Testis (tissue), 3 donors: ENCODE data around the gene GTSE1. TPM values are rescaled to one million over a fixed set of nuclear protein-coding genes. Genes with fewer than 3 reads are reported as not detected.

ENCODE experiments used
- DNase-seq: peaks from one replicate; pipeline ENCODE4 v3.0.0-alpha.2; 2019
- H3K27ac ChIP-seq, 2 donors: fragments of 200-600 bp; sonication (generic); one replicate each; pipeline ENCODE4 v1.5.1; 2019
- H3K27me3 ChIP-seq: fragments of 200-600 bp; sonication (generic); one replicate; pipeline ENCODE4 v1.5.1; 2019
- H3K36me3 ChIP-seq: fragments of 200-600 bp; sonication (generic); one replicate; pipeline ENCODE4 v1.5.1; 2017; ENCODE audit warnings: low read depth; ENCODE audit errors: missing control alignments
- H3K4me1 ChIP-seq: fragments of 200-600 bp; sonication (generic); one replicate; pipeline ENCODE4 v1.5.1; 2019
- H3K4me3 ChIP-seq, 2 donors: fragments of 200-600 bp; sonication (generic); one replicate each; pipeline ENCODE4 v1.5.1; 2017 to 2019
- H3K9me3 ChIP-seq: fragments of 200-600 bp; sonication (generic); one replicate; pipeline ENCODE4 v1.5.1; 2017
- CTCF ChIP-seq, 3 experiments: fragments of 450-650 bp in 2 of 3; fragments of 200-600 bp in 1 of 3; sonication (generic) in 1 of 3; IDR thresholded peaks; one replicate each; pipeline ENCODE4 v1.5.1; 2016 to 2019; ENCODE audit warnings: antibody characterized with exemption in 3 of 3, mild to moderate bottlenecking in 2 of 3, moderate library complexity in 1 of 3
- POLR2A ChIP-seq: fragments of 450-650 bp; IDR thresholded peaks from one replicate; pipeline ENCODE4 v1.6.1; 2017; ENCODE audit warnings: antibody characterized with exemption, mild to moderate bottlenecking, moderate library complexity
- WGBS, 2 donors: methylation state at CpG; one replicate each; pipeline ENCODE4 v1.1.5; 2018; 5-methylcytosine and 5-hydroxymethylcytosine counted together
- intact Hi-C: fragments of 100-400 bp; cut with DNase I; formaldehyde crosslinking; loops from one replicate; pipeline ENCODE4 v1.15.1; 2023; ENCODE audit warnings: low total_unique reads
- polyA plus RNA-seq: library from polyadenylated mRNA; stranded (reverse); fragments of 350-450 nt; fragmentation: Illumina TruSeq; extraction: RNeasy Lipid Tissue Mini Kit (QIAGEN cat#74804); gene quantifications from one replicate; pipeline ENCODE4 v1.2.3, GENCODE V29; 2014; ENCODE audit warnings: low read depth, low replicate concordance; ENCODE audit not compliant: insufficient read depth
- total RNA-seq, 2 donors: library from RNA; depleted of rRNA; stranded (reverse); fragments of >200 nt; gene quantifications; one replicate each; pipeline ENCODE4 v1.2.3, GENCODE V29; 2016

The GTSE1 gene
- total and polyA plus RNA-seq, 3 donors from 2014 or later: 9.0 to 22.9 (median 10.0) TPM

- Histone ChIP-seq H3K27ac (no peak overlapping the region), H3K36me3 (no peaks in the 10 kb centered on the region), H3K4me3 (no peak overlapping the region), H3K9me3 (no peaks in the 10 kb centered on the region), H3K4me1 (no peaks in the 10 kb centered on the region), H3K27me3 (no peaks in the 10 kb centered on the region)
- TF ChIP-seq POLR2A (no peak), CTCF (IDR thresholded peaks at IDR 0.05) (no peak)
- WGBS, 2 donors: 82 to 93% methylated on average over 14 to 17 of the region's 17 CpGs
- intact Hi-C loops: no loop called here
- DNase-seq: no peak
These were observed 6.4 kb upstream of the GTSE1 start for GRCh38 chr22:46290121-46290842.

DNA sequence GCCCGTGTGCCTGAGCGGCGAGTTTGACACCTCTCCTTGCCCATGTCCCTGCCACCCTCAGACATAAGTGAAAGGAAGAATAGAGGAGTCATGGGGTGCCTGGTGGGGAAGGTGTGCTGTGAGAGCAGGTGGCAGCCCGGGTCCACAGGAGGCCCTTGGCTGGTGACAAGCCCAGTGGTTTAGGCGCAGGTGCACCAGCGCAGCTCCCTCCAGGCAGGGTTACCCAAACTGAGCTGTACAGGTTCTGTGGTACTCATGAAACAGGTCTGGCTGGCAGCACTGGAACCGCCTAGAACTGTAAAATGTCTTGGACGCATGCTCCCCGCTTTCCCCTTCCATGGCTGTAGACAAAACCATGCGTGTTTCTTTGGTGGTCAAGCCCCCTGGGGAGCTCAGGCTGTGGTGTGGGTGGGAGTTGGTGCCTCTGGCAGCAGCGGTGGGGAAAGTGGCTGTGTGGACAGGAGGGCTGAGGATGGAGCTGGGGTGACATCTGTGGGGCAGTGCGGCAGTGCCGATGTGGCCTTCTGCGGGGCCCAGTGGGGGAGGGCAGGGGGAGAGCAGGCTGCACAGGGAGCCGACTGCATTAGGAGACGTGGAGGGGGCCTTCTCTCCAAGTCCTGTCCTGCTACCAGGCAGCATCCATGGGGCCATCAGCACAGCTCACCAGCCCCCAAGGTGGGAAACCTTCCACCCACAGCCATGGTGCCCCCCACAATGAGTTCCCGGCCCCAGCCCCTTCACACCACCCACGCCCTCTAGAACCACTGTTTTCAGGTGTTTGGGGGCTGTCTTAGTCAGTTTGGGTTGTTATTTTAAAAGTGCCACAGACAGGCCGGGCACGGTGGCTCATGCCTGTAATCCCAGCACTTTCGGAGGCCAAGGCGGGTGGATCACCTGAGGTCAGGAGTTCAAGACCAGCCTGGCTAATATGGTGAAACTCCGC lies 5.6 kb upstream of the GTSE1 start:
- Histone ChIP-seq H3K4me1 (peaks cover 5% of the 10 kb centered on the region), H3K9me3 (no peaks in the 10 kb centered on the region), H3K27ac (no peak overlapping the region), H3K4me3 (no peak overlapping the region), H3K36me3 (no peaks in the 10 kb centered on the region), H3K27me3 (no peaks in the 10 kb centered on the region)
- intact Hi-C loops: no loop called here
- TF ChIP-seq CTCF (IDR thresholded peaks at IDR 0.05) (no peak), POLR2A (no peak)
- WGBS, 2 donors: 90 to 99% methylated on average over 13 to 23 of the region's 23 CpGs
- DNase-seq: no peak

DNA sequence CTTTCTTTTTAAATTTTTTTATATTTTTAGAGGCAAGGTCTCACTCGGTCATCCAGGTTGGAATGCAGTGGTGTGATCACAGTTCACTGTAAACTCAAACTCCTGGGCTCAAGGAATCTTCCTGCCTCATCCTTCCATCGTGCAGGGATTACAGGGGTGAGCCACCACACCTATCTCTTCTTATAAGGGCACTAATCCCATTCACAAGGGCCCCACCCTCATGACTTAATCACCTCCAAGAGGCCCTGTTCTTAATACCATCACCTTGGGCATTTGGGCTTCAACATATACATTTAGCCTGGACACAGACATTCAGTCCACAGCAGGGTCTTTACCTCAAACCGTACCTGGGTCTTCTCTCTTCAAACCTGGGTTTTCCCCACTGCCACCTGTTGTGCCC lies 4.5 kb upstream of the GTSE1 start:
- no peak for DNase-seq
- Histone ChIP-seq H3K36me3 (no peaks in the 10 kb centered on the region), H3K4me3 (no peak overlapping the region), H3K4me1 (peaks cover 11% of the 10 kb centered on the region), H3K27ac (no peak overlapping the region), H3K27me3 (no peaks in the 10 kb centered on the region), H3K9me3 (no peaks in the 10 kb centered on the region)
- intact Hi-C loops: no loop called here
- WGBS, 2 donors: 74 to 89% methylated on average over 3 of the region's 3 CpGs
- TF ChIP-seq CTCF (IDR thresholded peaks at IDR 0.05): no peak
- TF ChIP-seq POLR2A: no peak

DNA sequence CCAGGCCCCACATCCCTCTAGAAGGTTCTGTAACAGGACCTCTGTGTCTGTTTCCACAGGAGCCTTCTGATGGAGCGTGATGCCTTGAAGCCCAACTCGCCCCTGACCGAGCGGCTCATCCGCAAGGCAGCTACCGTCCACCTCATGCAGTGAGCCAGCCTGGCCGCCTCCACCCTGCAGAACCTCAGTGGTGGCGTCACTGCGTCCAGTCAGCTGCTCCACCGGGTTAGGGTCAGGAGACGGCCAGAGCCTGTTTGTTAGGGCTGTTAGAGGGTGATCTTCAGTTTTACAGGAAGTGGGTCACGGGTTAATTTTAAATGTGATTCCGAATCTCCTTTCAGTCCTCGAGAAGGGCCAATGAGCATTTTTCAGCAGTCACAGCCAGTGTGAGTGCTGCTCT lies 3.9 kb upstream of the GTSE1 start:
- Histone ChIP-seq H3K27ac (no peak overlapping the region), H3K27me3 (no peaks in the 10 kb centered on the region), H3K4me3 (no peak overlapping the region), H3K9me3 (no peaks in the 10 kb centered on the region), H3K36me3 (no peaks in the 10 kb centered on the region), H3K4me1 (peaks cover 13% of the 10 kb centered on the region)
- TF ChIP-seq CTCF (IDR thresholded peaks at IDR 0.05): no peak
- TF ChIP-seq POLR2A: no peak
- 87 to 91% methylated on average over 14 of the region's 14 CpGs for WGBS, 2 donors
- no peak for DNase-seq
- intact Hi-C loops: no loop called here
